Stimulated activated naive CD8-positive, alpha-beta T cell treated with anti-CD3 and anti-CD28 coated beads, Interleukin-15, Interleukin-2, amounts not matched to agents 100 ng/mL and 50 ng/mL, for 24 hours (primary cell): ENCODE data around the gene GREM1.

ENCODE experiments used
- H3K27ac Mint-ChIP-seq: one replicate; pipeline ENCODE4 v1.8.0; 2021; ENCODE audit warnings: mild to moderate bottlenecking, mixed read lengths
- H3K27me3 Mint-ChIP-seq: one replicate; pipeline ENCODE4 v1.8.0; 2021; ENCODE audit warnings: mixed read lengths
- H3K36me3 Mint-ChIP-seq: one replicate; pipeline ENCODE4 v1.8.0; 2021; ENCODE audit warnings: low read depth, mixed read lengths
- H3K4me1 Mint-ChIP-seq: one replicate; pipeline ENCODE4 v1.8.0; 2021; ENCODE audit warnings: low read depth, mixed read lengths
- H3K4me3 Mint-ChIP-seq: one replicate; pipeline ENCODE4 v1.8.0; 2021; ENCODE audit warnings: mild to moderate bottlenecking, mixed read lengths
- H3K9me3 Mint-ChIP-seq: one replicate; pipeline ENCODE4 v1.8.0; 2021; ENCODE audit warnings: mixed read lengths

GREM1 gene

DNA sequence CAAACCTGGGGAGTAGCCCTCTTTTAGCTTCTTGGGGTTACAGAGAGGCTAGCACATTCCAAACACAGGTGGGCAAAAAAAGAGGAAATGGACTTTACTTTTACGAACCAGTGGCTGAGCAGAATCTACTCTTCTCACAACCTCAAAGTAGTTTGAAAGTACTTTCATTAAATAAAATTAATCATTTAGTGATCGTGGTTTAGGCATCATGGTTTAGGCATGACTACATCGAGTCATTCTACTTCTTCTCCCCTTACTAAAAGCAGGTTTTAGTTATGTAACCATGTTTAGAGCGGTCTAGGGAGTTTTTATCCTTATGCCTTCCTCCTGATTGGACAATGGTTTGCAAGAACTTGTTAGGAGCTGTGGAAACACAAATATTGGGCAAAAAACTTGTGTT, 2.5 kb upstream of the GREM1 start:
- peaks cover 22% of the 10 kb centered on the region for H3K4me1 Mint-ChIP-seq
- H3K9me3 Mint-ChIP-seq: no peaks in the 10 kb centered on the region
- no peaks in the 10 kb centered on the region for H3K36me3 Mint-ChIP-seq
- H3K4me3 Mint-ChIP-seq: no peak overlapping the region
- no peak overlapping the region for H3K27ac Mint-ChIP-seq
- peaks cover 75% of the 10 kb centered on the region for H3K27me3 Mint-ChIP-seq

- Mint-ChIP-seq H3K27ac (no peak overlapping the region), H3K27me3 (peaks cover 86% of the 10 kb centered on the region), H3K9me3 (no peaks in the 10 kb centered on the region), H3K4me1 (peaks cover 22% of the 10 kb centered on the region), H3K4me3 (peak overlapping the region; percentile 28), H3K36me3 (no peaks in the 10 kb centered on the region)
These were observed 1.4 kb upstream of the GREM1 start for GRCh38 chr15:32716216-32716914.

DNA sequence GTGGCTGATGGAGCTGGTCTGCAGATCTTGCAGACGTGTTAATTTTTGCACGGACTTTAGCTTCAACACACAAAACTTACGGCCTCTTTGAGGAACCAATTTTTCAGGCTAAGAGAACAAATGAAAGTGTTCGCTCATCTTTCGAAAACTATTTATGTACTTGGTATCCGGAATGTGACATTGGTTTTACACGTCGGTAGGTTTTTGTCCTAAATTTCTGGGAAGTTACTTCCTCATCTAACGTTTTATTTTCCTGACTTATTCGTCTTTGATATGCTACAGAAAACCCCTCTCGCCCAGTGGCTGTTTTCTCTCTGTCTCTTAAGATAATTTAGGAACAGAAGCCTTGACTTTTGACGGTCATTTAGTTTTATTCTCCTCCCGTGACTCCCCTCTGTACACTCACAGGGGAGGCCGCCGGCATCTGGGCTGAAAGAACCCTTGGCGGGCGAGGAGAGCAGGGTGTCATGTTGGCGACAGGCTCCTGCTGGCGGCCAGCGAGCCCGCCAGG, 834 bp upstream of the GREM1 start:
- peaks cover 87% of the 10 kb centered on the region for H3K27me3 Mint-ChIP-seq
- H3K27ac Mint-ChIP-seq: no peak overlapping the region
- peaks cover 22% of the 10 kb centered on the region for H3K4me1 Mint-ChIP-seq
- no peaks in the 10 kb centered on the region for H3K36me3 Mint-ChIP-seq
- no peaks in the 10 kb centered on the region for H3K9me3 Mint-ChIP-seq
- H3K4me3 Mint-ChIP-seq: peak overlapping the region; percentile 28

GRCh38 chr15:32718227-32718820, 520 bp downstream of the GREM1 start:
- no peaks in the 10 kb centered on the region for H3K36me3 Mint-ChIP-seq
- H3K27ac Mint-ChIP-seq: no peak overlapping the region
- H3K4me3 Mint-ChIP-seq: peak overlapping the region; percentile 13
- H3K4me1 Mint-ChIP-seq: peaks cover 32% of the 10 kb centered on the region
- H3K27me3 Mint-ChIP-seq: peaks cover 87% of the 10 kb centered on the region
- H3K9me3 Mint-ChIP-seq: no peaks in the 10 kb centered on the region

DNA sequence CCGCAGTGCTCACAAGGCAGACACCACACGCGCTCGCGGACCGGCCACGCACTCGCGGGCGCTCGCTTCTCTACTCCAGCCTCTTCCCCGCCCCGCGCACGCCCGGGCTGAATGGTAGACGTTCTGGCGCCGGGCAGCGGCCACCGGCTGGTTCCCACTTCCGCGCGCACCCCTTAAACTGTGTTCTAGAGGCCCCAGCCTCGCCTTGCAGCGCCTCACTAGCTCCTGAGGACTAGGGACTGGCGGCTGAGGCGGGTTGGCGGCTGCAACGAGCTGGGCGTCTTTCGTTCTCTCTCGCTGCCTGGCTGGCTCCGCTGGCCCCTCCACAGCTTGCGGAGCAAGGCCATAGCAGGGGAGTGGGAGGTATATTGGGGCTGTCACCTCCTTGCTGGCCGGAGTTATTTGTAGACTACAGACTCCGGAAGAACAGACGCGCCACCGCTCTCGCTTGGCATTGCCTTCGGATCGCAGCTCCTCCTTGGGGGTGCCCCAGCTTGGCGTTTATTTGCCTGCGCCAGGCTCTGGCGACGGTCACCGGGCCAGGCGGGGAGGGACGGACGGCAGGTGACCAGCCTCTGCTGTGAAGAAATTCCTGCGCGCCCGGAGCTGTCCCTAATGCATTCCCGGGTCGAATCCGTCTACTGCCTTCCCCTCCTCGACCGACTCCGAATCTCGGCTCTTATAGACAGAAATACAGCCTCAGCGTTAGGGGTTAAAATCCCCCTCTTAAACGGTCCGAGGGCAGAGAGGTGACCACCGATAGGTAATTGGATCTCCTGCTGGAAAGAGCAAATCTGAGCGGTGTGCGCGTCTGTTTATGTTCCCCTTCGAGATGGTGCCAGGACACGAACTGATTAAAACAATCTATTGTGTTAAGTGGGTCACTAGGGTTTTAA, 1.3 kb downstream of the GREM1 start:
- no peak overlapping the region for H3K27ac Mint-ChIP-seq
- no peaks in the 10 kb centered on the region for H3K9me3 Mint-ChIP-seq
- peaks cover 37% of the 10 kb centered on the region for H3K4me1 Mint-ChIP-seq
- H3K36me3 Mint-ChIP-seq: no peaks in the 10 kb centered on the region
- peak overlapping the region; percentile 20 for H3K4me3 Mint-ChIP-seq
- H3K27me3 Mint-ChIP-seq: peaks cover 80% of the 10 kb centered on the region

GRCh38 chr15:32721596-32721995, 3.8 kb downstream of the GREM1 start:
- H3K27me3 Mint-ChIP-seq: peaks cover 77% of the 10 kb centered on the region

GRCh38 chr15:32722136-32722535, 4.3 kb downstream of the GREM1 start:
- peaks cover 25% of the 10 kb centered on the region for H3K4me1 Mint-ChIP-seq
- H3K9me3 Mint-ChIP-seq: no peaks in the 10 kb centered on the region
- peaks cover 74% of the 10 kb centered on the region for H3K27me3 Mint-ChIP-seq
- H3K27ac Mint-ChIP-seq: no peak overlapping the region
- no peaks in the 10 kb centered on the region for H3K36me3 Mint-ChIP-seq
- no peak overlapping the region for H3K4me3 Mint-ChIP-seq

More at GRCh38 chr15:32721596-32721995, 3.8 kb downstream of the GREM1 start:
- H3K9me3 Mint-ChIP-seq: no peaks in the 10 kb centered on the region
- no peak overlapping the region for H3K4me3 Mint-ChIP-seq
- H3K4me1 Mint-ChIP-seq: peaks cover 30% of the 10 kb centered on the region
- H3K36me3 Mint-ChIP-seq: no peaks in the 10 kb centered on the region
- no peak overlapping the region for H3K27ac Mint-ChIP-seq

DNA sequence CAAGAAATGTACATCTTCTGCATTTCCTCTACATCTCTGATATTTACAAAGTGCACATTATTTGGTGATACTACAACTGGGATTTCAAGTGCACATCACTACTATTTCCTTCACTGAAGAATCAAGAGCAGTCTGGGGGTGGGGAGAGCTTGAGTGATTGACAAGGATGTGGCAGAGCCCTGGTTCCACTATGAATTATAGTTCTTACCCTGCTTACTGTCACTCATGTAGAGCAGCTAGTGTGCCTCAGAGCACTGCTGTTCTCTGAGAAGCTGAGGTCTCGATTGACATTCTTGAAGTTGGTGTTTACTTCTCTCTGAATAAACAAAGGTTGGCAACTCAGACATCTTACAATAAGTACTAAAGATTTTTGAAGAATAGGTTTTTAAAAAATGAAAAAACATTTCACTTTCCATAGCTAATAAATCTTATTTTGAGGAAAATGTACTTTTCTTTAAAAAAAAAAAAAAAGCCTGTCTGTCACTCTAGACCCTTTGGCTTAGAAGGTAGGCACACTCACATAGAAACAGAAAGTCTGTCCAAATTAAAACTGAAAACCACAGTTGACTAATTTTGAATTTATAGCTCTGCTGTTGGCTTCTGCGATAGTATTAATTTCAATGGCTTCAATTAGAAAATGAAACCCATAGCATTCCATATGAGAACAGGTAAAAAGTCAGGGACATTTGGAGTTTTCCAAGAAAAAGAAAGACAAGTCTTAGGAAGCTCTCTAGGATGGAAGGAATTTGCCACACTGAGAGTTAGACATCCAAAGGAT, 5.6 kb downstream of the GREM1 start:
- no peak overlapping the region for H3K27ac Mint-ChIP-seq
- H3K4me1 Mint-ChIP-seq: peaks cover 21% of the 10 kb centered on the region
- H3K4me3 Mint-ChIP-seq: no peak overlapping the region
- H3K9me3 Mint-ChIP-seq: no peaks in the 10 kb centered on the region
- peaks cover 69% of the 10 kb centered on the region for H3K27me3 Mint-ChIP-seq
- H3K36me3 Mint-ChIP-seq: no peaks in the 10 kb centered on the region

DNA sequence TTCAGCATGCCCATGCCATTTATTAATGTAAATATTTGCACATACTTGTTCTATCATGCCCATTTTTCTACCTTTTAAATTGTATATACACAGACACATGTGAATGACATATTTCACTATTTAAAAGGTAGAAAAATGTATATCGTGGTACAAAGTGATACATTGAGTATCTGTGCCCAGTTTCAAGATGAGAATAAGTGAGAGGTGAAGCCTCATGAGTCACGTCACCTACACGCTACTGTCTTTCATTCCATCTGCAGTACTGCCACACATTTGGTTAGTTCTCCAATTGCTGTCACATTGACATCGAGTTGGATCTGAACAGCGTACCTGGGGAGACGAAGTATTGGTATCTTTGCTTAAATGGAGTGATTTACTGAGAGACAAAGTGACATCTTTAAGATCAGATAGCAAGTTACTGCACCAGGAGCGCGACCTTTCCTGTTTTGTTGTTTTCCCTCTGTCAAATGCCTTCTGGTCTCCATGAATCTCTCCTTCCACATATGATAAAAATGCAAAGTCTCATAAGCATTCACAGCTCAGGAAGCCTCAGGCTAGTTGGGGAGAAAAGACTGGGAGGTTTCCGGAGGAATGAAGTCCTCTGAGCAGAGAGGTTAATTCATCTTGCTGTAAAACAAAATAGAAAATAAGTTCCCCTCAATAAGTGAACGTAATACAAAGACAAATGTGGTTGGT, 12.0 kb downstream of the GREM1 start:
- Mint-ChIP-seq H3K36me3 (no peaks in the 10 kb centered on the region), H3K9me3 (no peaks in the 10 kb centered on the region), H3K27me3 (peaks cover 62% of the 10 kb centered on the region), H3K4me1 (no peaks in the 10 kb centered on the region), H3K27ac (no peak overlapping the region), H3K4me3 (no peak overlapping the region)

DNA sequence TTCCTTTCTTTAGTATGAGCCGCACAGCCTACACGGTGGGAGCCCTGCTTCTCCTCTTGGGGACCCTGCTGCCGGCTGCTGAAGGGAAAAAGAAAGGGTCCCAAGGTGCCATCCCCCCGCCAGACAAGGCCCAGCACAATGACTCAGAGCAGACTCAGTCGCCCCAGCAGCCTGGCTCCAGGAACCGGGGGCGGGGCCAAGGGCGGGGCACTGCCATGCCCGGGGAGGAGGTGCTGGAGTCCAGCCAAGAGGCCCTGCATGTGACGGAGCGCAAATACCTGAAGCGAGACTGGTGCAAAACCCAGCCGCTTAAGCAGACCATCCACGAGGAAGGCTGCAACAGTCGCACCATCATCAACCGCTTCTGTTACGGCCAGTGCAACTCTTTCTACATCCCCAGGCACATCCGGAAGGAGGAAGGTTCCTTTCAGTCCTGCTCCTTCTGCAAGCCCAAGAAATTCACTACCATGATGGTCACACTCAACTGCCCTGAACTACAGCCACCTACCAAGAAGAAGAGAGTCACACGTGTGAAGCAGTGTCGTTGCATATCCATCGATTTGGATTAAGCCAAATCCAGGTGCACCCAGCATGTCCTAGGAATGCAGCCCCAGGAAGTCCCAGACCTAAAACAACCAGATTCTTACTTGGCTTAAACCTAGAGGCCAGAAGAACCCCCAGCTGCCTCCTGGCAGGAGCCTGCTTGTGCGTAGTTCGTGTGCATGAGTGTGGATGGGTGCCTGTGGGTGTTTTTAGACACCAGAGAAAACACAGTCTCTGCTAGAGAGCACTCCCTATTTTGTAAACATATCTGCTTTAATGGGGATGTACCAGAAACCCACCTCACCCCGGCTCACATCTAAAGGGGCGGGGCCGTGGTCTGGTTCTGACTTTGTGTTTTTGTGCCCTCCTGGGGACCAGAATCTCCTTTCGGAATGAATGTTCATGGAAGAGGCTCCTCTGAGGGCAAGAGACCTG, 13.2 kb downstream of the GREM1 start:
- Mint-ChIP-seq H3K9me3 (no peaks in the 10 kb centered on the region), H3K27me3 (peaks cover 58% of the 10 kb centered on the region), H3K27ac (no peak overlapping the region), H3K4me1 (no peaks in the 10 kb centered on the region), H3K36me3 (no peaks in the 10 kb centered on the region), H3K4me3 (no peak overlapping the region)

DNA sequence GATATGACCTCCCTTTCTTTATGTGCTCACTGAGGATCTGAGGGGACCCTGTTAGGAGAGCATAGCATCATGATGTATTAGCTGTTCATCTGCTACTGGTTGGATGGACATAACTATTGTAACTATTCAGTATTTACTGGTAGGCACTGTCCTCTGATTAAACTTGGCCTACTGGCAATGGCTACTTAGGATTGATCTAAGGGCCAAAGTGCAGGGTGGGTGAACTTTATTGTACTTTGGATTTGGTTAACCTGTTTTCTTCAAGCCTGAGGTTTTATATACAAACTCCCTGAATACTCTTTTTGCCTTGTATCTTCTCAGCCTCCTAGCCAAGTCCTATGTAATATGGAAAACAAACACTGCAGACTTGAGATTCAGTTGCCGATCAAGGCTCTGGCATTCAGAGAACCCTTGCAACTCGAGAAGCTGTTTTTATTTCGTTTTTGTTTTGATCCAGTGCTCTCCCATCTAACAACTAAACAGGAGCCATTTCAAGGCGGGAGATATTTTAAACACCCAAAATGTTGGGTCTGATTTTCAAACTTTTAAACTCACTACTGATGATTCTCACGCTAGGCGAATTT, 14.9 kb downstream of the GREM1 start:
- peaks cover 62% of the 10 kb centered on the region for H3K27me3 Mint-ChIP-seq
- H3K4me1 Mint-ChIP-seq: no peaks in the 10 kb centered on the region
- no peak overlapping the region for H3K27ac Mint-ChIP-seq
- no peaks in the 10 kb centered on the region for H3K36me3 Mint-ChIP-seq
- no peak overlapping the region for H3K4me3 Mint-ChIP-seq
- H3K9me3 Mint-ChIP-seq: no peaks in the 10 kb centered on the region

DNA sequence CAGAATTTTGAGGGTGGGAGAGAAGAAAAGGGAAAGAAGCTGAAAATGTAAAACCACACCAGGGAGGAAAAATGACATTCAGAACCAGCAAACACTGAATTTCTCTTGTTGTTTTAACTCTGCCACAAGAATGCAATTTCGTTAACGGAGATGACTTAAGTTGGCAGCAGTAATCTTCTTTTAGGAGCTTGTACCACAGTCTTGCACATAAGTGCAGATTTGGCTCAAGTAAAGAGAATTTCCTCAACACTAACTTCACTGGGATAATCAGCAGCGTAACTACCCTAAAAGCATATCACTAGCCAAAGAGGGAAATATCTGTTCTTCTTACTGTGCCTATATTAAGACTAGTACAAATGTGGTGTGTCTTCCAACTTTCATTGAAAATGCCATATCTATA, 15.5 kb downstream of the GREM1 start:
- Mint-ChIP-seq H3K4me3 (no peak overlapping the region), H3K36me3 (no peaks in the 10 kb centered on the region), H3K4me1 (no peaks in the 10 kb centered on the region), H3K27ac (no peak overlapping the region), H3K27me3 (peaks cover 62% of the 10 kb centered on the region), H3K9me3 (no peaks in the 10 kb centered on the region)
